Activated T-cell treated with anti-CD3 and anti-CD28 coated beads for 4 hours (primary cell): ENCODE data around the gene ANKRD44.

Source experiments
- DNase-seq: peaks from one replicate; pipeline ENCODE4 v3.0.0-alpha.2; 2020

The ANKRD44 gene

GRCh38 chr2:196971574-196972279 is 338.9 kb downstream of the ANKRD44 start:
- DNase-seq, result no peak

GRCh38 chr2:196970099-196970498 is 340.5 kb downstream of the ANKRD44 start:
- no peak for DNase-seq

GRCh38 chr2:196968516-196968915 is 342.1 kb downstream of the ANKRD44 start:
- DNase-seq, result no peak

GRCh38 chr2:196967775-196968174 is 342.8 kb downstream of the ANKRD44 start:
- DNase-seq, result no peak

- no peak for DNase-seq
These were observed 343.5 kb downstream of the ANKRD44 start for GRCh38 chr2:196967116-196967515.

- no peak for DNase-seq
These were observed 344.5 kb downstream of the ANKRD44 start for GRCh38 chr2:196966061-196966460.

- no peak for DNase-seq
These were observed 344.9 kb downstream of the ANKRD44 start for GRCh38 chr2:196965651-196966050.

GRCh38 chr2:196963961-196964360 is 346.6 kb downstream of the ANKRD44 start:
- DNase-seq, result no peak

GRCh38 chr2:196963043-196963442 is 347.5 kb downstream of the ANKRD44 start:
- DNase-seq, result no peak

GRCh38 chr2:196962325-196962724 is 348.3 kb downstream of the ANKRD44 start:
- no peak for DNase-seq

- no peak for DNase-seq
These were observed 348.7 kb downstream of the ANKRD44 start for GRCh38 chr2:196961889-196962288.

GRCh38 chr2:196959734-196960338 is 350.7 kb downstream of the ANKRD44 start:
- DNase-seq, result no peak

- DNase-seq, result no peak
These were observed 351.3 kb downstream of the ANKRD44 start for GRCh38 chr2:196959281-196959680.

- DNase-seq, result no peak
These were observed 352.6 kb downstream of the ANKRD44 start for GRCh38 chr2:196957881-196958525.

GRCh38 chr2:196957442-196957841 is 353.1 kb downstream of the ANKRD44 start:
- DNase-seq, result no peak

- no peak for DNase-seq
These were observed 354.5 kb downstream of the ANKRD44 start for GRCh38 chr2:196956069-196956468.

GRCh38 chr2:196955036-196955435 is 355.5 kb downstream of the ANKRD44 start:
- no peak for DNase-seq

GRCh38 chr2:196954001-196954400 is 356.6 kb downstream of the ANKRD44 start:
- DNase-seq, result no peak

GRCh38 chr2:196952936-196953335 is 357.6 kb downstream of the ANKRD44 start:
- no peak for DNase-seq

GRCh38 chr2:196951973-196952372 is 358.6 kb downstream of the ANKRD44 start:
- DNase-seq, result no peak

- DNase-seq, result no peak
These were observed 361.5 kb downstream of the ANKRD44 start for GRCh38 chr2:196949116-196949515.

- DNase-seq, result no peak
These were observed 366.0 kb downstream of the ANKRD44 start for GRCh38 chr2:196944570-196944969.

- DNase-seq, result no peak
These were observed 369.0 kb downstream of the ANKRD44 start for GRCh38 chr2:196941398-196942078.

GRCh38 chr2:196939371-196939770 is 371.2 kb downstream of the ANKRD44 start:
- no peak for DNase-seq
